Muscle layer of duodenum (tissue), 2 donors: Measurements from ENCODE around the gene SEMA6A.

Experiments
- H3K27ac ChIP-seq: one replicate; pipeline ENCODE4 v1.7.0; 2013; ENCODE audit warnings: mild to moderate bottlenecking, low read length
- H3K27me3 ChIP-seq: one replicate; pipeline ENCODE4 v1.7.0; 2013; ENCODE audit warnings: low read depth, mild to moderate bottlenecking, control low read depth, low read length
- H3K36me3 ChIP-seq, 2 donors: one replicate each; pipeline ENCODE4 v1.7.0; 2013; ENCODE audit warnings: low read length in 2 of 2, control low read depth in 1 of 2, mild to moderate bottlenecking in 1 of 2; ENCODE audit not compliant: insufficient read depth in 2 of 2, control insufficient read depth in 1 of 2
- H3K4me1 ChIP-seq, 2 donors: one replicate each; pipeline ENCODE4 v1.7.0; 2013; ENCODE audit warnings: low read length in 2 of 2, mild to moderate bottlenecking in 2 of 2, control low read depth in 1 of 2, moderate library complexity in 1 of 2; ENCODE audit not compliant: insufficient read depth in 2 of 2, control insufficient read depth in 1 of 2
- H3K4me3 ChIP-seq, 2 donors: one replicate each; pipeline ENCODE4 v1.7.0; 2013; ENCODE audit warnings: low read length in 2 of 2, low read depth in 1 of 2, mild to moderate bottlenecking in 1 of 2
- H3K9me3 ChIP-seq, 2 donors: one replicate each; pipeline ENCODE4 v1.7.0; 2013; ENCODE audit warnings: low read length in 2 of 2, control low read depth in 1 of 2, mild to moderate bottlenecking in 1 of 2; ENCODE audit not compliant: control insufficient read depth in 1 of 2
- donor health status: healthy.

Gene SEMA6A

DNA sequence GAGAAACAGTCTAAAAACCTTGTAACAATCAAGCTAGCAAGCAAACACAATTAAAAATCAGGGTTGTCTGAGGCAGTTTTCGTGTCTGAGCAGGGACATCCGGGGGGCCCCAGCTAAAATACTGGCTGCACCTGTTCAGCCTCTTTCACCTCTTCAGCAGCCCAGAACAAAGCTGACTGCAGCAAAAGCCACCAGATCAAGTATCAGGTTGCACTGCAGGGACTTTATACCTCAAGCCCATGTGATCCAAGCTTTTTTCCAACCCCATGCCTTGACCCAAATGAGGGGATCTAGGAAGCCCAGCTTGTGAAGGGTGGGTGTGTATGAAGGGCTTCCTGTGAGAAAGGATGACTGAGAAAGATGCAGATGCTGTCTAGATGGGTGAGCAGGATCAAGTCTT lies 133.4 kb downstream of the SEMA6A start:
- peaks cover 4 to 14% of the 10 kb centered on the region in 2 donors for H3K36me3 ChIP-seq
- H3K27me3 ChIP-seq, result no peaks in the 10 kb centered on the region
- no peak overlapping the region for H3K4me3 ChIP-seq
- H3K9me3 ChIP-seq, result no peaks in the 10 kb centered on the region
- peaks cover 7 to 9% of the 10 kb centered on the region in 2 donors for H3K4me1 ChIP-seq
- H3K27ac ChIP-seq, result no peak overlapping the region

DNA sequence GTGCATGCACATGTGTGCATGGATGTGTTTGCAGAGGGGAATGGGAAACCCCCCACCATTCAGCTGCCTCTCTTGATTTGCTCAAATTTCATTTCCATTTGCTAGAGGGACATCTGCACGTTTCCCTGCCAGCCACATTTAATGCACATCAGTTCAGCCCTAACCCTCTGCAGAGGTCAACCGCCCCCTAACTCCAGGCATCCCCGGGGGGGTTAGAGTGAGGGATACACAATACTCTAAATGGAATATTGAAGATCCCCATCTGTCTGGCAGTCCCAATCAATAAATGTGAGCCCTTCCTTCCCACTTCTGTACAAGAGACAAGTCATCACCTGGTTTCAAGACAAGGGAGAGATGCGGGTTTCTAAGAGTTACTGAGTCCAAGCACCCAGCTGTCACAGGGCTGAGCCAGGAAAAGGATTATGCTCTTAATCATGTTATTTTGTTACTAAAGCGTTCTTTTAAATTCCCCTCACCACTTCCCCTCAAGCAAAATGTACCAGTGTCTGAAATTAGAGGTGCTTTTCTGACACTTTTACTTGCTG lies 134.1 kb downstream of the SEMA6A start:
- Histone ChIP-seq H3K9me3 (no peaks in the 10 kb centered on the region), H3K4me1 (peaks cover 7 to 9% of the 10 kb centered on the region in 2 donors), H3K27me3 (no peaks in the 10 kb centered on the region), H3K27ac (no peak overlapping the region), H3K4me3 (no peak overlapping the region), H3K36me3 (peaks cover 2 to 7% of the 10 kb centered on the region in 2 donors)

DNA sequence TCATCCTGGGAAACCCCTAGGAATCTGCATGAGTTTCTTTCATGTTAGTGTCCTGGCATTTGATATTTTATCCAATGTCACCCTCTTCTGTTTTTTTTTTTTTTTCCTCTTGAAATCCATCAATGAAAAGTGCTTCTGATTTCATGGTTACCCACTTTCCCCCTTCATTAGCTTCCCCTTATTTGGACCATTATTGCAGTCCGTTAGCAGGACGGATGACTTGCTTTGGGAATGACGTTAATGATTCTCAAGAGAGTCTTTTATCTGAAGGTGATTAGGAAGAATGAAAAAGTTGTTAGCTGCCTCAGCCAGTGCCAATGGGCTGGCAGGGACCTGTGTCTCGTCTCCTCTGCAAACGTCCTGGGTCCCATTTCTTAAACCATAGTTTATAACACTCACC lies 134.7 kb downstream of the SEMA6A start:
- H3K4me3 ChIP-seq, result no peak overlapping the region
- peaks cover 0 to 4% of the 10 kb centered on the region in 2 donors for H3K36me3 ChIP-seq
- no peaks in the 10 kb centered on the region for H3K9me3 ChIP-seq
- peaks cover 7 to 9% of the 10 kb centered on the region in 2 donors for H3K4me1 ChIP-seq
- no peaks in the 10 kb centered on the region for H3K27me3 ChIP-seq
- H3K27ac ChIP-seq, result no peak overlapping the region

DNA sequence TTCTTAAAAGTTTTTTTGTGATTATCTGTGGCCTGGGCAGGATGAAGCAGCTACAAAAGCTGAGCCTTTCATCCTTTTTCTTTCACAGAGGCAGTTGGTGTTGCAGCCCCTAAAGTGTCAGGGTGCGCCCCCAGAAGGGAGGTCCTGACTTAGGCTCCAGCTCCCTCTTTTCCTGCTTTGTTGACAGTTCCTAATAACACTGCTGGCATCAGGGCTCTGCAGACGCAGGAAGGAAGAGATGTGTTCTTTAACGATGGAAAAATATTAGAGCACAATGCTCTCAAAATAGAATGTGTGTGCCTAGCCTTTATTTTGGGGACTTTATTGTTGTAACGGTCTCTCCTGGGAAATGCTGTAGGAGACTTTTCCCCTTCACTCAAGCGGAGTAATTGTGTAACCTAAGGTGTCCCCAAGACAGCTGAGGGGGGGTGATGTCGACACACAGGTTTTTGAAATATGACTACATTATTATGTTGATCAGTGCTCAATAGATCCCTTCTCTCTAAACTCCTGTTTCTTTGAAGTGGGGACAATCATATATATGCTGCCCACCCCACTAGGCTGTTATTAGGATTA lies 135.6 kb downstream of the SEMA6A start:
- Histone ChIP-seq H3K4me3 (no peak overlapping the region), H3K36me3 (no peaks in the 10 kb centered on the region), H3K4me1 (peaks cover 7 to 9% of the 10 kb centered on the region in 2 donors), H3K9me3 (no peaks in the 10 kb centered on the region), H3K27ac (no peak overlapping the region), H3K27me3 (no peaks in the 10 kb centered on the region)

DNA sequence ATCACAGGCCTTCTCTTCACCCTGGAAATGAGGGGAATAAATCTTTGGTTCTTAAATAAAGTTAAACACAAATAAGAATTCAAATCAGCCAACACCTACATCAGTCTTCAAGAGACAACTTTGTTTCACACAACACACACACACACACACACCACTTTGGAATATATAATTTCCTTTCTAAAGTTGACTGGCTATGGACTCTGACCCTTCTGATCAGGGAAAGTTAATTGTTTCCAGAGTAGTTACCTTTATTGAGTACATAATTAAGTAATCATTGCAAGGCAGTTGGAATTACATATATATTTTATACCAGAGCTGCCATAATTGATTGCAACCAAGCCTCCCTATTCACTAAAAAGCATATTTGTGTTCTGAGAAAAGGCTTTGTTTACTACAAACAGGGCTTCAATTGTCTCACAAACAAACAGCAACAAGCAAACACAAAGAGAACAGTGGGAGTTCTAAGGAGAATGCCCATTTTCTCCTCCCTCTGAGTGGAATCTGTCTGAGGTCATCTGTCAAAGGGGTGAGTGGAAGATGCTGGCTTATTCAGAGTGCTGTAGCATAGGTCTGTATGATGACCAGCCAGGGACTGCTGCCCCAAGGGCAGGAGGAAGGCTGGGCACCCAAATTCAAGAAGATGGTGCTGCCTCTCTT lies 136.6 kb downstream of the SEMA6A start:
- Histone ChIP-seq H3K27ac (no peak overlapping the region), H3K36me3 (no peaks in the 10 kb centered on the region), H3K4me1 (peaks cover 7 to 9% of the 10 kb centered on the region in 2 donors), H3K4me3 (no peak overlapping the region), H3K27me3 (no peaks in the 10 kb centered on the region), H3K9me3 (no peaks in the 10 kb centered on the region)

DNA sequence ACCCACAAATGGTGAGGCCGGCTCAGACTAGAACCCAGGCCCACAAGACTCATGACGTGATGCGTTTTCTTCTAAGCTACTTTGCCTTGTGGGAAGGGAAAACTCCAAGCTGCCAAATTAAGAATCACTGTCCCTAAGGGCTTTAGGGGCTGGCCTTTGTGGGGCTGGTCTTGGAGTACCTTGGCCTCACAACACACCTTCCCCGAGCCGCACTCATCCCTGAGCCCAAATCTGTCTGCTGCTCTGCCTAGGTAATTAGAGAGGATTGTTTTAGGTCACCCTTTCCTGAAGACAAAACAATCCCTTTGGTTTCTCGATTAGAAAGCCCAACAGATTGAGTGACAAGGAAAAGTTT lies 137.3 kb downstream of the SEMA6A start:
- H3K4me1 ChIP-seq, result peaks cover 6 to 7% of the 10 kb centered on the region in 2 donors
- H3K27me3 ChIP-seq, result no peaks in the 10 kb centered on the region
- no peak overlapping the region for H3K4me3 ChIP-seq
- no peaks in the 10 kb centered on the region for H3K36me3 ChIP-seq
- H3K27ac ChIP-seq, result no peak overlapping the region
- no peaks in the 10 kb centered on the region for H3K9me3 ChIP-seq

DNA sequence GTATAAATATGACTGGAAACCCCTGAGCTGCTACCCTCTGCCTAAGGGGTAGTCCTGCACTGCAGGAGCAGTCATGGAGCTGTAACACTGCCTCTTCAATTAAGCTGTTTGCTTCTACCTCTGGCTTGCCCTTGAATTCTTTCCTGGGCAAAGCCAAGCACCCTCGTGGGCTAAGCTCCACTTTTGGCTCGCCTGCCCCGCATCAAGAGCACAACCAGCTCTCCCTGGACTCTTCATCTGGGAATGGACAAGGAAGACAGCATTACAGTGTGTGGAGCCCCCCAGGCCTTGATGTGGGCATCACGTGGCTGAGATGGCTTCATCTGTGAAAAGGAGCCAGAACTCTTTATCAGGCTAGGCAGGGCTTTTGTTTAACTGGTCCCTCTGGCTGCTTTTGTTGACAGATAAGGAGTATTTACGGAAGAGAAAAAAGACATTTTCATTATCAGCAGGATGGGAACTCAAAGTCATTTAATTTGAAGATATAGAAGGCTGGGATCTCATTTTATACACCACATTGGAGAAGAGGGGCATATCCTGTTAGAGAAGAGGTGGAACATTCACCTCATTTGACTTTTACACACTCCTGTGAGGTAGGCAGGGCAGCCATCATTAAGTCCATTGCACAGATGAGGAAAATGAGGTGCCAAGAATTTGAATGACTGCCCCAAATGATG lies 137.8 kb downstream of the SEMA6A start:
- no peak overlapping the region for H3K27ac ChIP-seq
- no peak overlapping the region for H3K4me3 ChIP-seq
- peaks cover under 1 to 2% of the 10 kb centered on the region in 2 donors for H3K4me1 ChIP-seq
- no peaks in the 10 kb centered on the region for H3K36me3 ChIP-seq
- no peaks in the 10 kb centered on the region for H3K27me3 ChIP-seq
- H3K9me3 ChIP-seq, result no peaks in the 10 kb centered on the region

DNA sequence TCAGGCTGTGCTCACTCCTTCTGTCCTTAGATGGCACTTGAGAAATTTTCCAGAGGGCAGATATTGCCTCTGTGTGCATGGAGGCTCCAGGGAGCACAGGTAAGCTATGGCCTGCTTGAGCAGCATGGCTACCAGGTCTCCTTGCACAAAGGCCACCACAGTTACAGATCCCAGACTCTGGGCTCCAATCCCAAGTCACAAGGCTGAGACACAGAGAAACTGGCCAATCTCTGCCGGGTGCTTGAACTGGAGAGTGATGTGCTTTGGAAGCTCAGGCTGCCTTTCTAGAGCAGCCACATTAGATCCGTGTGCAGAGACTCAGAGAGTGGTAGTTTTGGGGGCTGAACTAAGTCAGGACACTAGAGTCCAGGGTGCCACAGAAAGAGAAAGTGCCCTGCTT lies 145.7 kb downstream of the SEMA6A start:
- no peaks in the 10 kb centered on the region for H3K27me3 ChIP-seq
- H3K4me3 ChIP-seq, result no peak overlapping the region
- H3K27ac ChIP-seq, result no peak overlapping the region
- H3K36me3 ChIP-seq, result no peaks in the 10 kb centered on the region
- no peaks in the 10 kb centered on the region for H3K9me3 ChIP-seq
- H3K4me1 ChIP-seq, result no peaks in the 10 kb centered on the region

DNA sequence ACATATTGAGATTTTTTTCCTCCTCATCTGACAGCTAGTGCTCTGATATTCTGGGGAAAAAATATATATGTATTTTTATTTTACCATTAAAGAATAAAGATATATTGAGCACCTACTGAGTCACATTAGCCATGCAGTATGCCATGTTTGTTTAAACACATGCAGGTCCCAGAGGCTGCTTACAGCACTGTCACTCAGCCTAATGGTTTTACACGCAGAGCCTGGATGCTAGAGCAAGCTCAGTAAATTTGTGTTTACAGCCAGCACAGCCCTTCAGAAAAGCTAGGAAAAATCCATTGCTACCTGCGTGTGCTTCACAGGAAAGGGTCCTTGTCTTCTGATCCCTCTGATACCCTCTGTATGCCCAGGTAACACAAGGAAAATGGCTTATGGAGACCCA lies 146.2 kb downstream of the SEMA6A start:
- Histone ChIP-seq H3K27ac (no peak overlapping the region), H3K27me3 (no peaks in the 10 kb centered on the region), H3K36me3 (no peaks in the 10 kb centered on the region), H3K4me1 (no peaks in the 10 kb centered on the region), H3K4me3 (no peak overlapping the region), H3K9me3 (no peaks in the 10 kb centered on the region)

DNA sequence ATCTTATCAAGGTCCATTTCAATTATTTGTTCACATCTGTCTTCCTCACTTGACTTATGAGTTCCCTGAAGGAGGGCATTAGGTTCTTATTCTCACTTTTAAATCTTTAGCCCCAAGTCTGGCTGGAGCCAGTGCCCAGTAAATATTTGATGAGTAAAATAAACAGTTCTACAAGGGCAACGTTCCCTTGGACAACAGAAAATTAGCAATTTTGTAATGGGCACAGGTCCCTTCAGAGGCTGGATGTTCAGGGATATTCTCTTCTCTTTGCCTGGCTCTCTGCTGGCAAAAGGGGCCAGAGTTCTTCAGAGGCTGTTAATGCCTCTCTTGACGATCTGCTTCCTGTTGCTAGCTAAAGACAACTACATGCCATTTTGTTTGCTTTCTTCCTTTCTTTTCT lies 149.7 kb downstream of the SEMA6A start:
- H3K9me3 ChIP-seq, result no peaks in the 10 kb centered on the region
- H3K27ac ChIP-seq, result no peak overlapping the region
- H3K4me1 ChIP-seq, result no peaks in the 10 kb centered on the region
- no peaks in the 10 kb centered on the region for H3K27me3 ChIP-seq
- no peaks in the 10 kb centered on the region for H3K36me3 ChIP-seq
- no peak overlapping the region for H3K4me3 ChIP-seq

DNA sequence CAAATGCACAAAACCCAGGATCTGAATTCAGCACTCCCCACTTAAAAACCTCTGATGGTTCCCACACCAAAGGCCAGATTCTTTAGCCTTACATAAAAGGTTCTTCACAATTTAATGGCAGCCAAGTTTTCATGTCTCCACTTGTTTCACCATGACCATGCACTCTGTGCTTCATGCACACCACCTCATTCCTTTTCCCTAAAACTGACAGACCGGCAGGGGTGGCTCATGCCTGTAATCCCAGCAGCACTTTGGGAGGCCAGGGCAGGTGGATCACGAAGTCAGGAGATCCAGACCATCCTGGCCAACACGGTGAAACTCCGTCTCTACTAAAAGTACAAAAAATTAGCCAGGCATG lies 150.4 kb downstream of the SEMA6A start:
- Histone ChIP-seq H3K36me3 (no peaks in the 10 kb centered on the region), H3K4me1 (no peaks in the 10 kb centered on the region), H3K4me3 (no peak overlapping the region), H3K27me3 (no peaks in the 10 kb centered on the region), H3K27ac (no peak overlapping the region), H3K9me3 (no peaks in the 10 kb centered on the region)
